Measurements from ENCODE around the gene SORBS1.

Gene SORBS1

GRCh38 chr10:95475003-95475383 lies 86.2 kb downstream of the SORBS1 start:
- Histone ChIP-seq H3K4me3 (replicated peaks; ENCODE audit: insufficient read depth, low read length) (no peak overlapping the region), H3K27ac (replicated peaks) (no peak overlapping the region), H3K27me3 (ENCODE audit: insufficient read depth, poor library complexity, severe bottlenecking) (peaks cover 3% of the 10 kb centered on the region)
- TF ChIP-seq, protein P1, sequence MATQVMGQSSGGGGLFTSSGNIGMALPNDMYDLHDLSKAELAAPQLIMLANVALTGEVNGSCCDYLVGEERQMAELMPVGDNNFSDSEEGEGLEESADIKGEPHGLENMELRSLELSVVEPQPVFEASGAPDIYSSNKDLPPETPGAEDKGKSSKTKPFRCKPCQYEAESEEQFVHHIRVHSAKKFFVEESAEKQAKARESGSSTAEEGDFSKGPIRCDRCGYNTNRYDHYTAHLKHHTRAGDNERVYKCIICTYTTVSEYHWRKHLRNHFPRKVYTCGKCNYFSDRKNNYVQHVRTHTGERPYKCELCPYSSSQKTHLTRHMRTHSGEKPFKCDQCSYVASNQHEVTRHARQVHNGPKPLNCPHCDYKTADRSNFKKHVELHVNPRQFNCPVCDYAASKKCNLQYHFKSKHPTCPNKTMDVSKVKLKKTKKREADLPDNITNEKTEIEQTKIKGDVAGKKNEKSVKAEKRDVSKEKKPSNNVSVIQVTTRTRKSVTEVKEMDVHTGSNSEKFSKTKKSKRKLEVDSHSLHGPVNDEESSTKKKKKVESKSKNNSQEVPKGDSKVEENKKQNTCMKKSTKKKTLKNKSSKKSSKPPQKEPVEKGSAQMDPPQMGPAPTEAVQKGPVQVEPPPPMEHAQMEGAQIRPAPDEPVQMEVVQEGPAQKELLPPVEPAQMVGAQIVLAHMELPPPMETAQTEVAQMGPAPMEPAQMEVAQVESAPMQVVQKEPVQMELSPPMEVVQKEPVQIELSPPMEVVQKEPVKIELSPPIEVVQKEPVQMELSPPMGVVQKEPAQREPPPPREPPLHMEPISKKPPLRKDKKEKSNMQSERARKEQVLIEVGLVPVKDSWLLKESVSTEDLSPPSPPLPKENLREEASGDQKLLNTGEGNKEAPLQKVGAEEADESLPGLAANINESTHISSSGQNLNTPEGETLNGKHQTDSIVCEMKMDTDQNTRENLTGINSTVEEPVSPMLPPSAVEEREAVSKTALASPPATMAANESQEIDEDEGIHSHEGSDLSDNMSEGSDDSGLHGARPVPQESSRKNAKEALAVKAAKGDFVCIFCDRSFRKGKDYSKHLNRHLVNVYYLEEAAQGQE (IDR thresholded peaks at IDR 0.05; ENCODE audit: insufficient replicate concordance, low read depth) = no peak
- no peak for TF ChIP-seq SPI1 (IDR thresholded peaks at IDR 0.05; ENCODE audit: borderline replicate concordance, low read depth)
- no peak for TF ChIP-seq POLR2AphosphoS5 (IDR thresholded peaks at IDR 0.05; ENCODE audit: low read depth)
- TF ChIP-seq GABPA (IDR thresholded peaks at IDR 0.05; ENCODE audit: low read depth) = no peak
- TF ChIP-seq, protein P2, sequence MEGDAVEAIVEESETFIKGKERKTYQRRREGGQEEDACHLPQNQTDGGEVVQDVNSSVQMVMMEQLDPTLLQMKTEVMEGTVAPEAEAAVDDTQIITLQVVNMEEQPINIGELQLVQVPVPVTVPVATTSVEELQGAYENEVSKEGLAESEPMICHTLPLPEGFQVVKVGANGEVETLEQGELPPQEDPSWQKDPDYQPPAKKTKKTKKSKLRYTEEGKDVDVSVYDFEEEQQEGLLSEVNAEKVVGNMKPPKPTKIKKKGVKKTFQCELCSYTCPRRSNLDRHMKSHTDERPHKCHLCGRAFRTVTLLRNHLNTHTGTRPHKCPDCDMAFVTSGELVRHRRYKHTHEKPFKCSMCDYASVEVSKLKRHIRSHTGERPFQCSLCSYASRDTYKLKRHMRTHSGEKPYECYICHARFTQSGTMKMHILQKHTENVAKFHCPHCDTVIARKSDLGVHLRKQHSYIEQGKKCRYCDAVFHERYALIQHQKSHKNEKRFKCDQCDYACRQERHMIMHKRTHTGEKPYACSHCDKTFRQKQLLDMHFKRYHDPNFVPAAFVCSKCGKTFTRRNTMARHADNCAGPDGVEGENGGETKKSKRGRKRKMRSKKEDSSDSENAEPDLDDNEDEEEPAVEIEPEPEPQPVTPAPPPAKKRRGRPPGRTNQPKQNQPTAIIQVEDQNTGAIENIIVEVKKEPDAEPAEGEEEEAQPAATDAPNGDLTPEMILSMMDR (IDR thresholded peaks at IDR 0.05; ENCODE audit: insufficient read depth, low read length) = no peak
- no peak for DNase-seq (ENCODE audit: low read depth in 1 of 2, low spot score in 1 of 2)

DNA sequence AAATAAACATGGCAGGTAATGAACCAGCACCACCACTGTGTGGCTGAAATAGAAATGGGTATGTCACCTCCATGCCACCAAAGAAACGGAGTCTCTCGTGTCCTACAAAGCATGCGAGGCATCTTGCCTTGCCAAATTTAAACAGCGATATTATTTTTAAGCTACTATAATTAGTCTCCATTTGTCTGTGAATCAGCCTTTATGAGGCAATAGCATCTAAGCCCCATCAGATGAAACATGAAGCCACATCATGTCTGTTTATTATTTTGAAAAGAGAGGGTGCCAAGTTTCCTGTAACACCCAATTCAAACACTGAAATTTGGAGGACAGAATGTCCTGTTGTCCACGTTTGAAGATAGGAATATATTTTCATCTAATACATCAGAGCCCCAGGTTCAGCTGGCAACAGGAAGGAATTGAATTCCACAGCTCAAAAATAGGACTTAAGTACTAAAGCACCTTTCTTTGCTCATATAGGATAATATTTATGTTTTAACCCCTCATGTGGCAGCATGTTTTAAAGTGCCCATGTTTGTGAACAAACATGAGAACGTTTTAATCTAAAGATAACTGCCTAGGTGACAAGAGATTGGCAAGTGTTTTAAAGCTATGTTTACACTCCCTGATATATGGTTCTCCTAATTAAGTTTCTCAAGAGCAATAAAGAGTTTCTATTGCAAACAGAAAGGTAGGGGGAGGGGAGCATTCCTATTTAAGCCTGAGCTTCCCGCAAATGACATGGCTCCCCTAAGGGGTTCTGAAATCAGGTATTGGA lies 86.8 kb downstream of the SORBS1 start:
- TF ChIP-seq, protein P1 (IDR thresholded peaks at IDR 0.05; ENCODE audit: insufficient replicate concordance, low read depth) = no peak
- no peak for TF ChIP-seq SPI1 (IDR thresholded peaks at IDR 0.05; ENCODE audit: borderline replicate concordance, low read depth)
- no peak for TF ChIP-seq POLR2AphosphoS5 (IDR thresholded peaks at IDR 0.05; ENCODE audit: low read depth)
- no peak for TF ChIP-seq GABPA (IDR thresholded peaks at IDR 0.05; ENCODE audit: low read depth)
- TF ChIP-seq, protein P2 (IDR thresholded peaks at IDR 0.05; ENCODE audit: insufficient read depth, low read length) = no peak
- peaks cover 3% of the 10 kb centered on the region for H3K27me3 ChIP-seq (ENCODE audit: insufficient read depth, poor library complexity, severe bottlenecking)
- DNase-seq (ENCODE audit: low read depth in 1 of 2, low spot score in 1 of 2) = no peak
- H3K27ac ChIP-seq (replicated peaks) = no peak overlapping the region
- no peak overlapping the region for H3K4me3 ChIP-seq (replicated peaks; ENCODE audit: insufficient read depth, low read length)

- H3K27ac ChIP-seq (replicated peaks) = no peak overlapping the region
- DNase-seq (ENCODE audit: low read depth in 1 of 2, low spot score in 1 of 2) = no peak
- TF ChIP-seq SPI1 (IDR thresholded peaks at IDR 0.05; ENCODE audit: borderline replicate concordance, low read depth) (no peak), POLR2AphosphoS5 (IDR thresholded peaks at IDR 0.05; ENCODE audit: low read depth) (no peak), GABPA (IDR thresholded peaks at IDR 0.05; ENCODE audit: low read depth) (no peak)
- TF ChIP-seq, protein P2 (IDR thresholded peaks at IDR 0.05; ENCODE audit: insufficient read depth, low read length) = no peak
- TF ChIP-seq, protein P1 (IDR thresholded peaks at IDR 0.05; ENCODE audit: insufficient replicate concordance, low read depth) = no peak
- H3K4me3 ChIP-seq (replicated peaks; ENCODE audit: insufficient read depth, low read length) = no peak overlapping the region
- peaks cover 3% of the 10 kb centered on the region for H3K27me3 ChIP-seq (ENCODE audit: insufficient read depth, poor library complexity, severe bottlenecking)
Observed at GRCh38 chr10:95472304-95473088, 88.7 kb downstream of the SORBS1 start.
